Activated T-cell treated with anti-CD3 and anti-CD28 coated beads, Interleukin-2, amount 50 U/mL, for 48 hours (primary cell): ENCODE data around the gene CDHR5.

Experiments
- DNase-seq, 2 experiments: peaks; one replicate each; pipeline ENCODE4 v3.0.0-alpha.2; 2020

CDHR5 gene

DNA sequence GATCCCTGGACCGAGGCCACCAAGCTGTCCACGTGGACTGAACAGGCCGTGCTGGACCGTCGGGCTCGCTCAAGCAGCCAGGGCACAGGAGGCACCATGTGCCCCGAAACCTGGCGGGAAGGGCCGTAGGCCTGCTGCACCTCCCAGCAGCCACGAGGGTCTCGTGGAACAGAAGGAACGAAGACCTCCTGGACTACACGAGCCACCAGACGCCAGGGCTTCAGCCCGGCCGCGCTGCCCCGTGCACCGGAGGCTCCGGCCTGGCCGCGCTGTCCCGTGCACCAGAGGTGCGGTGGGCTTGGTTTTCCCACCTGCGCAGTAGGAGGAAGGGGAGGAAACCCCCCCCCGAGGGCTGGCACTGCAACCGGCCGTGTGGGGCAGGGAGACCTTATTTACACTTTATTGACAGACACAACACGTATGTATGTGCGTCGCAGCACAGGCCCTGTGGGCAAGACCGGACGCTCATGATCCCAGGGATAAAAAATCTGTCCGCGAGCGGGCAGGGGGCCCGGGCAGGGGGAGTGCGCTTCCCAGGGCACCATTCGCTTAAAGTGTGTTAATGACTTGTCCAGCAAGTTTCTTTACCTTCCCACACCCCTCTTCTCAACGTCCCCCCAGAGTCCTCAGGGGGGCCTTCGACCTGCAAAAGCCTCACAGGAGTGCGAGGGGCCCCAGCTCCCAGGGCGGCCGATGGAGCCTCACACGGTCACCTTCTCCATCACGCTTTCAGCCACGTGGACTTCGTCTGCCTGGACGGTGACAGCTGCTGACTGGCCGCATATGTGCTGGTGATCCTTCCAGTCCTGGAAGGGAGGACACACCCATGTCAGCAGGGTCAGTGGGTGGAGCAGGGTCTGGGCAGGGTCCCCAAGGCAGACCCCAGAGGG lies 19.3 kb upstream of the CDHR5 start:
- no peak for DNase-seq

DNA sequence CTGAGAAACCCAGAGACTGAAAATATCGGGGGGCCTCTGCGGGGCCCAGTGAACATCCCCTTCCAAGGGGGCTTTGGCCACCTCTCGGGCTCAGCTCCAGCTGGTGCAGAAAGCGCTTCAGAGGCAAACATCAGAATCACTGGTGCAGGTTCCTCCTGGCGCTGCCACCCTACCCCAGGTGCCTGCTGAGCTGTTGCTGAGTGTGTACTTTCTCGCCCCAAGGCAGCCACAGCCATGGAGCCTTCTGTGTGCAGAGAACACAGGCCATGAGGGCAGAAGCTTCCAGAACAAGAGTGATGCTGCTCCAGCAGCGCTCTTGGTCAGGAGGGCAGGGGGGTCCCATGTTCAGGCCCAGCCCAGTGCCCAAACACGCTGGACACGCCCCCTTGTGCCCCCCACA lies 18.6 kb upstream of the CDHR5 start:
- DNase-seq = no peak

DNA sequence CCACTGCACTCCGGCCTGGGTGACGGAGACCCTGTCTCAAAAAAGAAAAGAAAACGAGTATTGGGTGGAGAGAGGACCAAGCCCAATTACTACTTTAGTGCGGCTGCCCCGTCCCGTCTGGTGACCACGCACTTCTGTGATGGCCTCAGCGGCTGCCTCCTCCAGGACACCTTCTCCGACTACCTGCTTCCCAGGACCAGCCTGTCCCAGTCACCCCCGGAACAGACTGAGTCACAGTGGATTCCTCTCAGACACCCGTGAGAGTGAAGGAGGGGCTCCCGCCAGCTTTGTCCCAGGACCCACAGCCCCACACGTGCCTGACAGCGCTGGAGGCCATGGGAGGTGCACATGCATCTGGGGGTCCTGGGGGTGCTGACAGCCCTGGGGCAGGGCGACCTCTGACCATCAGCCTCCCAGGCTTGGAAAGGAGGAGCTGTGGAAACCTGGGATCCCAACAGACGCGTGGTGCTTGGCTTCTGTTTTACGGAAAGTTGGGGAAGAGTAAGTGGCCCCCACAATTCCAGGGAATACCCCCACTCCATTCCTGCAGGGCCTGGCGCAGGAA lies 17.1 kb upstream of the CDHR5 start:
- DNase-seq = peak in 1 of 2 experiments; percentile 21

DNA sequence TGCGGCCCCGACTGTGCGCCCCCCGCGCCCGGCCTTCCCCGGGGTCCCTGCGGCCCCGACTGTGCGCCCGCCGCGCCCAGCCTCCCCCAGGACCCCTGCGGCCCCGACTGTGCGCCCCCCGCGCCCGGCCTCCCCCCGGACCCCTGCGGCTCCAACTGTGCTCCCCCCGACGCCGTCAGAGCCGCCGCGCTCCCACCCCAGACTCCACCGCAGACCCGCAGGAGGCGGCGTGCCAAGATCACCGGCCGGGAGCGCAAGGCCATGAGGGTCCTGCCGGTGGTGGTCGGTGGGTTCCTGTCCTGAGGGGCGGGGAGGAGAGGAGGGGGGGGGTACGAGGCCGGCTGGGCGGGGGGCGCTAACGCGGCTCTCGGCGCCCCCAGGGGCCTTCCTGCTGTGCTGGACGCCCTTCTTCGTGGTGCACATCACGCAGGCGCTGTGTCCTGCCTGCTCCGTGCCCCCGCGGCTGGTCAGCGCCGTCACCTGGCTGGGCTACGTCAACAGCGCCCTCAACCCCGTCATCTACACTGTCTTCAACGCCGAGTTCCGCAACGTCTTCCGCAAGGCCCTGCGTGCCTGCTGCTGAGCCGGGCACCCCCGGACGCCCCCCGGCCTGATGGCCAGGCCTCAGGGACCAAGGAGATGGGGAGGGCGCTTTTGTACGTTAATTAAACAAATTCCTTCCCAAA lies 15.4 kb upstream of the CDHR5 start:
- peak in 1 of 2 experiments; percentile 32 for DNase-seq

DNA sequence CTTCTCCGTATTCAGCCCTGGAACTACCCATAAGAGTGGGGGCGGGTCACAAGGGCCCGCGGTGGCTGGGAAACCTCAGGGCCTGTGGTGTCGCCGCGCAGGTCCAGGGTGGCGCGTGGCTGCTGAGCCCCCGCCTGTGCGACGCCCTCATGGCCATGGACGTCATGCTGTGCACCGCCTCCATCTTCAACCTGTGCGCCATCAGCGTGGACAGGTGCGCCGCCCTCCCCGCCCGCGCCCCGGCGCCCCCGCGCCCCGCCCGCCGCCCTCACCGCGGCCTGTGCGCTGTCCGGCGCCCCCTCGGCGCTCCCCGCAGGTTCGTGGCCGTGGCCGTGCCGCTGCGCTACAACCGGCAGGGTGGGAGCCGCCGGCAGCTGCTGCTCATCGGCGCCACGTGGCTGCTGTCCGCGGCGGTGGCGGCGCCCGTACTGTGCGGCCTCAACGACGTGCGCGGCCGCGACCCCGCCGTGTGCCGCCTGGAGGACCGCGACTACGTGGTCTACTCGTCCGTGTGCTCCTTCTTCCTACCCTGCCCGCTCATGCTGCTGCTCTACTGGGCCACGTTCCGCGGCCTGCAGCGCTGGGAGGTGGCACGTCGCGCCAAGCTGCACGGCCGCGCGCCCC lies 14.7 kb upstream of the CDHR5 start:
- DNase-seq = peak in 1 of 2 experiments; percentile 37

DNA sequence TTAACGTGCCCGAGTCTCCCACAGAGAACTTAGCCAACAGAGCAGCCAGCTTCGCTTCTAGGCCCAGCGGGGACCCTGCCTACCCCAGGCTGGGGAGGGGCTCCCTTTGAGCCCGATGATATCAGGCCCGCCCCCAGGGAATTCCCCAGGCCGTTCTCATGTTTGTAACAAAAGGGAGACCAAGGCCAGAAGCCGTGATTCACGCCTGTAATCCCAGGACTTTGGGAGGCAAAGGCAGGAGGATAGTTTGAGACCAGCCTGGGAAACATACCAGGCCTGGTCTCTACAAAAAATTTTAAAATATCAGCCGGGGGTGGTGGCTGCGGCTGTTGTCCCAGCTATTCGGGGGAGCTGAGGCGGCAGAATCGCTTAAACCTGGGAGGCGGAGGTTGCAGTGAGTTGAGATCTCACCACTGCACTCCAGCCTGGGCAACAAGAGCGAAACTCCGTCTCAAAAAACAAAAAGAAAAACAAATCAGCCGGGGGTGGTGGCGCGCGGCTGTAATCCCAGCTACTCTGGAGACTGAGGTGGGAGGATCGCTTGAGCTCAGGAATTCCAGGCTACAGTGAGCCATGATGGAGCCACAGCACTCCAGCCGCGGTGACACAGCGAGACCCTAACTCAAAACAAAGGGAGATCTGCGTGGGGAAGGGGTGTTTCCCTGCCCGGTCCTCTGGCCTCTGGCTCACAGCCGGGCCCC lies 14.0 kb upstream of the CDHR5 start:
- DNase-seq = no peak

DNA sequence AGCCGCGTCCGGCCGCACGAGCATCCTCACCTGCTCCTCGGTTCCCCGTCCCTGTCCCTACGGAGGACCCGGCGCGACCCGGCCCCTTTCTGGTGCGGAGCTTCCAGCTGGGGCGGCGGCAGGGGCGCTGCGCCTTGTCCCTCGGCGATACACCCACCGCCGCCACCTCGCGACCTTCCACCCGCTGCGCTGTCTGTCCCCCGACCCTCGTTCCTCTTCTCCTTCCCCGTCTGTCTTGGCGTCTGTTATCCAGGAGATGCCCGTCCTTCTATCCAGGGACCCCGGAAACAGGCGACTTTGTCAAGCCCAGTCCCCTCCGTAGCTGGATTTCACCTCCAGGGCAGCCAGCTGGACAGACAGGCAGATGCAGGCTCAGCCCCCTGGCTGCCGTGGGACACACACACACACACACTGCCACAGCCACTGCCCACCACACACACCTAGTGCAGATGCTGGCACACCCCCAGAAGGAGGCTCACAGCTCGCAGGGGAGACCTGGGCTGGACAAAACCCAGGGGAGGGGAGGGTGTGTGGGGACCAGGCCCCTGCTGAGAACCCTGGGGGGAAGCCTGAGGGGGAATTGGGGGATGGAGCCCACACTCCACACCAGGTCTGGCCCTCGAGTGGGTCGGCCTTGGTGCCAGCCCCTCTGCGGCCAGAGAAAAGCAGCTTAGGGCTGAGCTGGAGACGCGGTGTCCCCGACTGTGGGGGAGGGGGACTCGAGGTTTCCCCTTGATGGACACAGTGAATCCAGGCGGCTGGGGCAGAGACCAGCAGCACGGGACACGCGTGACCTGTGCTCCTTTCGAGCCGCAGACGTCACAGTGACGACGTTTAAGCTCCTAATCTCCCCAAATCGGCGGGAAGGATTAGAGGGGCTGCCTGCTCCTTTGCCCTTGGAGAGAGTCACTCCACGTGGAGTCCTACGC lies 13.1 kb upstream of the CDHR5 start:
- DNase-seq = peak in 1 of 2 experiments; percentile 32

DNA sequence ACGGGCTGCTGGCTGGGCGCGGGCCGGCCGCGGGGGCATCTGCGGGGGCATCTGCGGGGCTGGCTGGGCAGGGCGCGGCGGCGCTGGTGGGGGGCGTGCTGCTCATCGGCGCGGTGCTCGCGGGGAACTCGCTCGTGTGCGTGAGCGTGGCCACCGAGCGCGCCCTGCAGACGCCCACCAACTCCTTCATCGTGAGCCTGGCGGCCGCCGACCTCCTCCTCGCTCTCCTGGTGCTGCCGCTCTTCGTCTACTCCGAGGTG lies 12.5 kb upstream of the CDHR5 start:
- DNase-seq = no peak

DNA sequence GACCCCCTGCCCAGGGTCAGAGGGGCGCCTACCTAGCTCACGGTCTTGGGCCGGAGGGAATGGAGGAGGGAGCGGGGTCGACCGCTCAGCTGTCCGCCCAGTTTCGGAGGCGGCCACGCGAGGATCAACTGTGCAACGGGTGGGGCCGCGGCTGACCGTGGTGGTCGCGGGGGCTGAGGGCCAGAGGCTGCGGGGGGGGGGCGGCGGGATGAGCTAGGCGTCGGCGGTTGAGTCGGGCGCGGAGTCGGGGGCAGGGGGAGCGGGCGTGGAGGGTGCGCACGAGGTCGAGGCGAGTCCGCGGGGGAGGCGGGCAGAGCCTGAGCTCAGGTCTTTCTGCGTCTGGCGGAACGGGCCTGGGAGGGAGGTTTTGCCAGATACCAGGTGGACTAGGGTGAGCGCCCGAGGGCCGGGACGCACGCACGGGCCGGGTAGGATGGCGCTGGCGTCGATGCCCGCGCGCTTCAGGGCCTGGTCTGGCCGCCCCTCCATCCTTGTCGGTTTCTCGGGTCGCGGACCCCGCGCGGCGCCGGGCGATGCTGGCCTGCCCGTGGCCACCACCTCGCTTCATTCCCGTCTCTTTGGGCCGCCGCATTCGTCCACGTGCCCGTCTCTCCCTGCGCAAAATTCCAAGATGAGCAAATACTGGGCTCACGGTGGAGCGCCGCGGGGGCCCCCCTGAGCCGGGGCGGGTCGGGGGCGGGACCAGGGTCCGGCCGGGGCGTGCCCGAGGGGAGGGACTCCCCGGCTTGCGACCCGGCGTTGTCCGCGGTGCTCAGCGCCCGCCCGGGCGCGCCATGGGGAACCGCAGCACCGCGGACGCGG lies 12.0 kb upstream of the CDHR5 start, which contains the start of gene DRD4:
TSS of gene DRD4 (plus strand) at position 759 of the 822 bp plus-strand sequence. CDS start at position 795, 36 bp downstream.
- DNase-seq = peak in 1 of 2 experiments; percentile 20

DNA sequence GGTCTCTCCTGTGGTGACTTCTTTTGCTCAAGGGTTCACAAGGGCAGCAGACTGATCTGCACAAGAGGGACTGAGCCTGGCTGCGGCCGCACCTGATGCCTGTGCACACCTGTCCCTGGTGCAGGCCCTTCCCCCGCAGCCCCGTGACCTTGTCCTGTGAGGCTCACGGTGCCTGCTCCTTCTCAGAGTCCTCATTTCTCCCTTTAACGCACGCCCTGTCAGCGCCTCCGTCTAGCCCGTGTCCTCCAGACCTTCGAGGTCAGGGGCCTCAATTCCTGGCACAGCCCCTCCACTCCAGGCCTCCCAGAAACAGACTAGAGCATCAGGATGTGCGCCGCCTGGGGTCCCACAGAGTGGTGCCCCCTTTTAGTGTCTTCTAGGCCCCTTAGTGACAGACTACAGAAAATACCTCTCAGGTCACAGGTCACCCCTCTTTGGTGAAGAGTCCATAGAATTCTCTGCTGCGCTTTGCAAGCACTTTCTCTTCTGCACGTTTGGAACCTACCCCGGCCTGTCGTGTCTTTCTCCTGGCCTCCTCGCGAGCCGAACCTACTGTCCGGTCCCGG lies 11.3 kb upstream of the CDHR5 start:
- DNase-seq = no peak

DNA sequence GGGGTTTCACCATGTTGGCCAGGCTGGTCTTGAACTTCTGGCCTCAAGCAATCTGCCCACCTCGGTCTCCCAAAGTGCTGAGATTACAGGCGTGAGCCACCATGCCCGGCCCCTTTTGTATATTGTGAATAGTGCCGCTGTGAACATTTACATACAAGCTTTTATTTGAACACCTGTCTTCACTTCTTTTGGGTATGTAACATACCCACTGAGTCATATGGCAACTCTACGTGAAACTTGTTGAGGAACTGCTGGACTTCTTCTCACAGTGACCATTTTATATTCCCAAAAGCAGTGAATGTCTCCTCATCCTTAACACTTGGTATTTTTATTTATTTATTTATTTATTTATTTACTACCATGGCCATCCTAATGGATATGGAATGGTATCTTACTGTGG lies 6.1 kb upstream of the CDHR5 start:
- no peak for DNase-seq

DNA sequence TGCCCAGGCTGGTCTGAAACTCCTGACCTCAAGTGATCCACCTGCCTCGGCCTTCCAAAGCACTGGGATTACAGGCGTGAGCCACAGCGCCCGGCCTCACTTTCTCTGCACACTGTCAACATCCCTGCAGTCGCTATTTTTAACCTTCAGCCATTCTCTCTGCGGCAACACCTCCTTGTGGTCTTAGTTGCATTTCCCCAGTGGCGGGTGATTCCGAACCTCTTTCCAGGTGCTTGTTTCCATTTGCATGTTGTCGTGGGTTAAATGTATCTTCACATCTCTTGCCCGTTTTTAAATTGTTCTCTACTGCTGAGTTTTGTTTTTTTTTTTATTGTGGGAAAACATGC lies 4.5 kb upstream of the CDHR5 start:
- DNase-seq = peak in 1 of 2 experiments; percentile 35

DNA sequence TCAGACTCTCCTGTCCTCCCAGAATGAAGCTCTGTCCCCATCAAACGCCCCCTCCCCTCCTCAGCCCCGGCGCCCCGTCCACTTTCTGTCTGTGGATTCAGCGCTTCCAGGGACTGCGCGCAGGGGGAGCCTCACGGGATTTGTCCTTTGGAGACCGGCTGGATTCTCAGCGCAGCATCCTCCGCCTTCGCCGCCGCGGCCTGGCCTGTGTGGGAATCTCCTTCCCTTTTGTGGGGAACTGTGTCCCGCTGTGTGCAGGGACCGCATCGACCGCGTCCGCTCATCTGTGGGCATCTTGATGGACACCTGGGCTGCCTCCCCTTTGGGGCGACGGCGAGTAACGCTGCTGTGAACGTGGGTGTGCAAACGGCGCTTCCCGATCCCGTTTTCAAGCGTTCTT lies 3.3 kb upstream of the CDHR5 start:
- DNase-seq = peak in 1 of 2 experiments; percentile 22

DNA sequence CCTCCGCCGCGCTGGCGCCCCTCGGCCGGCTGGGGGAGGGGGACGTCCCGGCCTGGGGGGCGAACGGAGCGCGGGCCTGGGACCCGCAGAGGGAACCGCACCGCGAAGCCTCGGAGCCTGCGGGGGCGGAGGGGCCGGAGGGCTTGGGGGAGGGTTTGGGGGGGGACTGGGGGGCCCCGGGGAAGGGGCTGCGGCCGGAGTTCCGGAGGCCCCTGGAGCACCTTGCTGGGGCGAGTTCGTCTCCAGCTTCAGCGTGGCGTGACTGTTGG lies 2.5 kb upstream of the CDHR5 start:
- no peak for DNase-seq

DNA sequence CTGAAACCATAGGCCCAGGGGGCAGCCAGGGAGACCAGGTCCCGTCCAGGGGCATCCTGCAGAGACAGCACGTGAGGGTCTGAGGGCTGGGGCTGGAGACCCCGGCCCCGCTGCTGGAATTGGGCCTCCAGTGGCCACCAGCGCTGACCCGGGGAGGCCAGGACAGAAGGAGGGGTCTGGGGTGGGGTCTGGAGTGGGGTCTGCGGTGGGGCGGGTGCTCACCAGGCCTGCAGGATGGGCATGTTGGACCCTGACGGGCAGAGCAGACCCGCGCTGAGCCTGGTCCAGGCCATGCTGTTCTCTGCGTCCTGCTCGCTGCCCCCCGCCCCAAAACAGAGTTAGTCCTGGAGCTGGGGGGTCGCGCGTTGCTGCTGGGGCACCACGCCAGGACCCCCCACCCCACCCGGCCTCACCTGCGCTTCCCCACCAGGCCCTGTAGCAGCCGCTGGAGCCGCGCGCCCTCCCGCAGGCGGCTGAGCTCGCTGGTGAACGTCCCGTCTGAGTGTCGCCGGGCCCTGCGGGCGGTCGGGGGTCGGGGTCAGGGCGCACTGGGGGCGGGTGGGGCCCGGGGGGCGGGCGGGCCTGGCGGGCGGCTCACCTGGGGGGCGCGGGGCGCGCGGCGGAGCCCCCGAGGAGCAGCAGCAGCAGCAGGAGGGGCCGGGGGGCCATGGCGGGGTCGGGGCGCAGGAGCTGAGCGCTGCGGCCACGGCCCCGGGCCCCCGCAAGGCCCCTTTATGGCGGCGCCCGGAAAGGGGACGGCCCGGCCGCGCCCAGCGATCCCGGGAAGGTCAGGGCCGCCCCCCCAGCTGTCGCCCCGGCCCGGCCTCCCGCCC lies 1.9 kb upstream of the CDHR5 start, which contains the start of gene SCT:
TSS of gene SCT (minus strand) at position 707 of the 833 bp plus-strand sequence. CDS start at position 669, 38 bp downstream.
- peak in 1 of 2 experiments; percentile 32 for DNase-seq

DNA sequence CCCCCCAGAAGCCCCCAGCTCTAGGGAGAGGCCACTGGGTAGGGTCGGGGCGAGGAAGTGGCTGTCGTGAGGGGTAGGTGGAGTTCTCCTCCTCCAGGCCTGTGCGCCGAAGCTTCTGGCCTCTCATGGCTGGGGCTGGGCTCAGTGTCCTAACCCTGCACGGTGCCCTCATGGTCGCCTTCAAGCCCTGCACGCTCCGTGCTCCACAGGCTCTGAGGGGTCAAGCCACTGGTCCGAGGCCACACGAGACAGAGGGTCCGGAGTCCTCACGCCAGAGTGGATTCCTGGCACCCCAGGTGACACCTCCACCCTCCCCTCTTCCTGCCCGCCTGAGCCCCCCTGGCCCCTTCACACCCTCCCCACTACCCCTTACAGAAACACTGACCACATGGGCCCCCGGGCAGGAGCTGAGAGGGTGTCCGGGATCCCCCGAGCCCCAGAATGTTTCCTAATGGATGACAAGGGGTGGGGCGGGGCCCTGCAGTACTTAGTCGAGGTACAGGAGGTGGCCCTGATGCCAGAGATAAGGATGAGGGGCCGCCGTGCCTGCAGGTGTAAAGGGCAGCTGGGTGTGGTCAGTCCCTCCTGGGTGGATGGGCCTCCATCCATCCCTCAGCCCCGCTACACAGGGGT lies 997 bp upstream of the CDHR5 start:
- DNase-seq = peak in 1 of 2 experiments; percentile 27

DNA sequence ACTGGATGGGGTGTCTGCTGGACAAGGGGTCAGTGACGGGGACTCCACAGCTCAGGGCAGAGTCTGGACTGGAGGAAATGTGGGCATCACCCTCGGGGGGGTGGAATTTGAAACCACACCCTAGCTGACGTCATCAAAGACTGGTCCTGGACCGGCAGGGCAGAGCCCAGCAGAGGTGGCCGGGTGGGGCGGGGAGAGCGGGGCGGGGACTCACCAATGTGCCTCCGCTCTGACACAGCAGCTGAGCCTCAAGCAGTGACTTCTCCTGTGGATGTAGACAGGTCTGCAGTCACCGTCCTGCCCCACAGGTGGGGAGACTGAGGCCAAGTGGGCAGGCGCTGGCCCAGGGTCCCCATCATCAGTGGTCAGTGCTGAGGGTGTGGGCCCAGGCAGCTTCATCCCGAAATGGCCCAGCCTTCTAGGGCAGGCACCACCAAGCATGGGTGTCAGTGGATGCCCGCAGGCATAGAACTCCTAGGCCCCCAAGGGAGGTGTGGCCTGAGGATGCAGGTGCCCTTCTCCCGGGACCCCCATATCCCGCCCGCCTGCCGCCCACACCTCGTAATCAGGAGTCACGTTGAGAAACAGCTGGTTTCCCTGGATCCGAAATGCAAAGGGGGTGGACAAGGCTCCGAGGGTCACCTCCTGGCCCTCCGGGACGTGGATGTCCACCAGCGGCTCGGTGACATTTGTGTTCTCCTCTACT lies 603 bp downstream of the CDHR5 start:
- DNase-seq = peak in 1 of 2 experiments; percentile 28

DNA sequence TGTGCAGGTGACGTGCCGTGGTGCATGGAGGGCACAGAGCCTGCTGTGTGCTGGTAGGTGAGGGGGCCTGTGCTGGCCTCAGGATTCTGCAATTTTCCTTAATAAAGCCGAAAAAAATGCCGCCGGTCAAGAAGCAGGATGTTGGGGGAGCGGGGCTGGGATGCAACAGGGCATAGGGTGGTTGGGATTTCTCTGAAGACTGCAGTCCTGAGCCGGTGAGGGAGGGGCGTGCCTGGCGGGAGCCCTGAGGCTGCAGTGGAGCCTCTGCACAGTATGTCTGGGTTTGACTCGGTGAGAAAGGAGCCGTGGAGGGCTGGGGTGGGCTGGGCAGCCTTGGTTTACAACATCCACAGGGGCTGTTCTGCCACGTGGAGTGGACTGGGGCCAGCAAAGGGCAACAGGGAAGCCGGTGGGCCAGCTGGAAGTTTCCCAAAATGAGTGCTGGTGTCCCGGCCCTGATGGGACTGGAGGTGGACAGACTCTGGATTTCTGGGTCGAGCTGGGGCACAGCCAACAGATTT lies 1.3 kb downstream of the CDHR5 start:
- DNase-seq = no peak
